Astrocyte (in vitro differentiated cells and primary cell): Measurements from ENCODE around the gene MTNR1B. TPM values are rescaled to one million over a fixed set of nuclear protein-coding genes. Genes with fewer than 3 reads are reported as not detected.

Experiments used
- DNase-seq: peaks from one replicate; pipeline ENCODE4 v3.0.0-alpha.2; 2010; ENCODE audit warnings: low read depth
- FAIRE-seq: peaks from 2 replicates; lab custom pipeline; 2011; peaks lifted over from hg19 to GRCh38; lab: Jason Lieb, UNC
- H2AFZ ChIP-seq: 2 replicates; pipeline ENCODE4 v1.6.0; 2012; ENCODE audit warnings: low read depth, low read length, inconsistent platforms
- H3K27ac ChIP-seq: 2 replicates; pipeline ENCODE4 v1.5.1; 2011; ENCODE audit warnings: low read depth, low read length, inconsistent platforms
- H3K27me3 ChIP-seq: 2 replicates; pipeline ENCODE4 v1.6.0; 2011; ENCODE audit warnings: low read length, inconsistent platforms; ENCODE audit not compliant: insufficient read depth
- H3K36me3 ChIP-seq: 2 replicates; pipeline ENCODE4 v1.5.1; 2011; ENCODE audit warnings: low read length, inconsistent platforms; ENCODE audit not compliant: insufficient read depth
- H3K4me1 ChIP-seq: 2 replicates; pipeline ENCODE4 v1.5.1; 2011; ENCODE audit warnings: low read length, inconsistent platforms; ENCODE audit not compliant: insufficient read depth
- H3K4me2 ChIP-seq: 2 replicates; pipeline ENCODE4 v1.6.0; 2012; ENCODE audit warnings: low read length, inconsistent platforms
- H3K4me3 ChIP-seq: 2 replicates; pipeline ENCODE4 v1.5.1; 2011; ENCODE audit warnings: low read depth, mild to moderate bottlenecking, low read length, inconsistent platforms; ENCODE audit not compliant: insufficient read depth
- H3K79me2 ChIP-seq: 2 replicates; pipeline ENCODE4 v1.6.0; 2012; ENCODE audit warnings: mild to moderate bottlenecking, low read length, inconsistent platforms; ENCODE audit not compliant: insufficient read depth
- H3K9ac ChIP-seq: 2 replicates; pipeline ENCODE4 v1.6.0; 2012; ENCODE audit warnings: mild to moderate bottlenecking, low read length, inconsistent platforms
- H3K9me3 ChIP-seq: 2 replicates; pipeline ENCODE4 v1.5.1; 2012; ENCODE audit warnings: low read depth, mild to moderate bottlenecking, low read length, inconsistent platforms; ENCODE audit not compliant: insufficient read depth
- H4K20me1 ChIP-seq: 2 replicates; pipeline ENCODE4 v1.6.0; 2012; ENCODE audit warnings: low read length, inconsistent platforms; ENCODE audit not compliant: insufficient read depth
- H3K27ac Mint-ChIP-seq: one replicate; pipeline ENCODE4 v1.8.0; 2021; ENCODE audit warnings: mild to moderate bottlenecking, mixed read lengths; ENCODE audit not compliant: unreplicated experiment
- H3K27me3 Mint-ChIP-seq: one replicate; pipeline ENCODE4 v1.8.0; 2021; ENCODE audit warnings: low read depth, mixed read lengths; ENCODE audit not compliant: unreplicated experiment
- H3K36me3 Mint-ChIP-seq: one replicate; pipeline ENCODE4 v1.8.0; 2021; ENCODE audit warnings: low read depth, mixed read lengths; ENCODE audit not compliant: unreplicated experiment
- H3K4me1 Mint-ChIP-seq: one replicate; pipeline ENCODE4 v1.8.0; 2021; ENCODE audit warnings: low read depth, mixed read lengths; ENCODE audit not compliant: unreplicated experiment
- H3K4me3 Mint-ChIP-seq: one replicate; pipeline ENCODE4 v1.8.0; 2021; ENCODE audit warnings: mild to moderate bottlenecking, moderate library complexity, mixed read lengths; ENCODE audit not compliant: unreplicated experiment
- H3K9me3 Mint-ChIP-seq: one replicate; pipeline ENCODE4 v1.8.0; 2021; ENCODE audit warnings: mild to moderate bottlenecking, mixed read lengths; ENCODE audit not compliant: unreplicated experiment
- CTCF ChIP-seq: IDR thresholded peaks from 2 replicates; pipeline ENCODE4 v1.5.1; 2011; ENCODE audit warnings: low read depth, mild to moderate bottlenecking, inconsistent platforms, low read length, moderate library complexity; ENCODE audit not compliant: insufficient read depth
- EZH2 ChIP-seq: IDR thresholded peaks from 2 replicates; pipeline ENCODE4 v1.6.1; 2012; ENCODE audit warnings: mild to moderate bottlenecking, low read length, inconsistent platforms; ENCODE audit not compliant: insufficient read depth
- total RNA-seq: library from RNA; stranded (reverse); gene quantifications from 2 replicates; pipeline ENCODE4 v1.2.1, GENCODE V29; 2021

The MTNR1B gene
- total RNA-seq, 1 donor from 2014 or later: not detected

GRCh38 chr11:92979176-92979575, 9.7 kb downstream of the MTNR1B start:
- H3K4me3 ChIP-seq: no peak overlapping the region
- peak overlapping the region; percentile 75 for H3K27ac Mint-ChIP-seq
- no peak overlapping the region for H2AFZ ChIP-seq
- no peak overlapping the region for H3K27ac ChIP-seq
- H4K20me1 ChIP-seq: no peaks in the 10 kb centered on the region
- peaks cover 12% of the 10 kb centered on the region for H3K4me1 ChIP-seq
- no peaks in the 10 kb centered on the region for H3K27me3 ChIP-seq
- TF ChIP-seq EZH2 (no peak), CTCF (no peak)
- no peaks in the 10 kb centered on the region for H3K79me2 ChIP-seq
- peak; percentile 66 for DNase-seq
- H3K4me2 ChIP-seq: peak overlapping the region; percentile 61
- no peaks in the 10 kb centered on the region for H3K36me3 Mint-ChIP-seq
- H3K36me3 ChIP-seq: no peaks in the 10 kb centered on the region
- FAIRE-seq: no peak
- no peak overlapping the region for H3K9ac ChIP-seq
- peaks cover 4% of the 10 kb centered on the region for H3K9me3 Mint-ChIP-seq
- no peak overlapping the region for H3K4me3 Mint-ChIP-seq
- no peaks in the 10 kb centered on the region for H3K27me3 Mint-ChIP-seq
- H3K9me3 ChIP-seq: no peaks in the 10 kb centered on the region
- H3K4me1 Mint-ChIP-seq: peaks cover 13% of the 10 kb centered on the region

- Mint-ChIP-seq H3K4me1 (peaks cover 13% of the 10 kb centered on the region), H3K27me3 (no peaks in the 10 kb centered on the region), H3K36me3 (no peaks in the 10 kb centered on the region), H3K27ac (no peak overlapping the region), H3K4me3 (no peak overlapping the region), H3K9me3 (peaks cover 6% of the 10 kb centered on the region)
- Histone ChIP-seq H3K9ac (no peak overlapping the region), H3K4me2 (no peak overlapping the region), H3K9me3 (no peaks in the 10 kb centered on the region), H3K36me3 (no peaks in the 10 kb centered on the region), H2AFZ (no peak overlapping the region), H3K27ac (no peak overlapping the region), H3K79me2 (no peaks in the 10 kb centered on the region), H3K27me3 (no peaks in the 10 kb centered on the region), H4K20me1 (no peaks in the 10 kb centered on the region), H3K4me3 (no peak overlapping the region), H3K4me1 (peaks cover 12% of the 10 kb centered on the region)
- FAIRE-seq: no peak
- no peak for TF ChIP-seq CTCF
- no peak for TF ChIP-seq EZH2
- no peak for DNase-seq
Observed at GRCh38 chr11:92980312-92980711, 10.9 kb downstream of the MTNR1B start.

- H3K9me3 ChIP-seq: no peaks in the 10 kb centered on the region
- H3K9ac ChIP-seq: no peak overlapping the region
- Mint-ChIP-seq H3K27ac (no peak overlapping the region), H3K4me1 (peaks cover 13% of the 10 kb centered on the region), H3K9me3 (peaks cover 6% of the 10 kb centered on the region), H3K36me3 (no peaks in the 10 kb centered on the region), H3K27me3 (no peaks in the 10 kb centered on the region), H3K4me3 (no peak overlapping the region)
- H3K36me3 ChIP-seq: no peaks in the 10 kb centered on the region
- no peak overlapping the region for H2AFZ ChIP-seq
- no peaks in the 10 kb centered on the region for H3K27me3 ChIP-seq
- H3K79me2 ChIP-seq: no peaks in the 10 kb centered on the region
- no peaks in the 10 kb centered on the region for H4K20me1 ChIP-seq
- TF ChIP-seq EZH2 (no peak), CTCF (no peak)
- no peak overlapping the region for H3K4me3 ChIP-seq
- H3K4me2 ChIP-seq: no peak overlapping the region
- peaks cover 12% of the 10 kb centered on the region for H3K4me1 ChIP-seq
- no peak overlapping the region for H3K27ac ChIP-seq
- DNase-seq (no peak), FAIRE-seq (no peak)
Observed at GRCh38 chr11:92981508-92982043, 12.1 kb downstream of the MTNR1B start.
